ENCODE data around the gene POLR3A. TPM values are rescaled to one million over a fixed set of nuclear protein-coding genes. Genes with fewer than 3 reads are reported as not detected.

The POLR3A gene
- total RNA-seq, 6 donors from 2014 or later: 10.5 to 18.9 (median 11.0) TPM

DNA sequence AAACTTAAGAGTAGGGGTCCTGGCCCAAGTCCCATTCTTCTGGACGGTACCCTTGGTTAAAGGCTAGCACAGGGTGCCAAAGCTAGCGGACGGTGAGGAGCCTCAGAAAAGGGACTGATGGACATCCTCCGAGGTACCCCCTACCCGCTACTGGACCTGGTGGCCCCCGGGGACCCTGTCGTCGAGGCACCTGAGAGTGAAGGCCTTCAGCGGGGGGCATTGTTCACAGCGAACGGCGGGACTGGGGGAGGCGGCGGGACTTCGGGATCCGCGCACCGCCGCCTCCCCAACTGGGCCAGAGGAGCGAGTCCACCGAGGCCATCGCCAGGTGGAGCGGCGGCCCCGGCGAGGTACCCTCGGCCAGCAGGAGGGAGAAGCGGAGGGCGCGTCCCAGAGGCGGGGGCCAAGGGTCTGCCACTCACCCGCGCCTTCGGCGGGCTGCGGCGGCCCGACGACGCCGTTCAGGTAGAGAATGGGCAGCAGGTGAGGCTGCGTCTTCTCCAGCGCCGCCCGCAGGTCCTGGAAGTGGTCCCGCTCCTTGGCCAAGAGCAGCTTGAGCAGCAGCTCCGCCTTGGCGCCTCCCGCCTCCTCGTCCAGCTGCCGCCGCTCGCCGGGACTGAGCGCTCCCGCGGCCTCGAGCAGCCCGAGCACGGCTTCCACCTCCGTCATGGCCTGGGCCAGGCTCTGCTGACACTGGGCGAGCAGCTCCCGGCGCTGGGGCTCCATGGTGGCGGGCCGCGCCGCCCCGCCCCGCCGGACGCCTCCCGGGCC lies 103.3 kb downstream of the POLR3A start:
- peak in 1 of 2 donors; percentile 72 for ATAC-seq (ENCODE audit: low FRiP score in 2 of 2)
- H3K36me3 ChIP-seq: no peaks in the 10 kb centered on the region
- peaks cover 15 to 27% (median 19%) of the 10 kb centered on the region in 4 donors for H3K4me1 ChIP-seq
- WGBS, 2 donors: 1 to 4% methylated on average over 18 to 24 of the region's 73 CpGs
- peak; percentile 62 to 90 for DNase-seq
- no peaks in the 10 kb centered on the region for H3K27me3 ChIP-seq
- H3K4me3 ChIP-seq: peak overlapping the region; percentile 63 to 88 (median 86)
- no peaks in the 10 kb centered on the region for H3K9me3 ChIP-seq
- TF ChIP-seq CTCF (IDR thresholded peaks at IDR 0.05) (peak in 1 of 6 experiments; percentile 19), POLR2A (IDR thresholded peaks at IDR 0.05) (no peak), EP300 (IDR thresholded peaks at IDR 0.05) (no peak), POLR2AphosphoS5 (IDR thresholded peaks at IDR 0.05) (no peak)
- H3K27ac ChIP-seq: peak overlapping the region; percentile 73 to 89 (median 78)

GRCh38 chr10:77925410-77925794 lies 103.9 kb downstream of the POLR3A start:
- Histone ChIP-seq H3K9me3 (no peaks in the 10 kb centered on the region), H3K4me1 (peaks cover 15 to 27% (median 19%) of the 10 kb centered on the region in 4 donors), H3K27ac (peak overlapping the region; percentile 73 to 89 (median 78)), H3K36me3 (no peaks in the 10 kb centered on the region), H3K27me3 (no peaks in the 10 kb centered on the region), H3K4me3 (peak overlapping the region; percentile 63 to 88 (median 86))
- DNase-seq (no peak), ATAC-seq (ENCODE audit: low FRiP score in 2 of 2) (peak in 1 of 2 donors; percentile 57)
- TF ChIP-seq CTCF (IDR thresholded peaks at IDR 0.05) (no peak), POLR2A (IDR thresholded peaks at IDR 0.05) (no peak), POLR2AphosphoS5 (IDR thresholded peaks at IDR 0.05) (no peak), EP300 (IDR thresholded peaks at IDR 0.05) (no peak)
- 19 to 22% methylated on average over 4 to 7 of the region's 7 CpGs for WGBS, 2 donors

GRCh38 chr10:77922566-77923179 lies 106.6 kb downstream of the POLR3A start:
- no peak for DNase-seq
- H3K27ac ChIP-seq: no peak overlapping the region
- no peaks in the 10 kb centered on the region for H3K36me3 ChIP-seq
- 88 to 94% methylated on average over 4 to 8 of the region's 8 CpGs for WGBS, 2 donors
- peaks cover 15 to 35% (median 24%) of the 10 kb centered on the region in 4 donors for H3K4me1 ChIP-seq
- H3K4me3 ChIP-seq: no peak overlapping the region
- TF ChIP-seq POLR2A (IDR thresholded peaks at IDR 0.05) (no peak), EP300 (IDR thresholded peaks at IDR 0.05) (no peak), POLR2AphosphoS5 (IDR thresholded peaks at IDR 0.05) (no peak), CTCF (IDR thresholded peaks at IDR 0.05) (no peak)
- H3K9me3 ChIP-seq: no peaks in the 10 kb centered on the region
- H3K27me3 ChIP-seq: no peaks in the 10 kb centered on the region
- ATAC-seq (ENCODE audit: low FRiP score in 2 of 2): no peak

- H3K4me3 ChIP-seq: no peak overlapping the region
- no peak overlapping the region for H3K27ac ChIP-seq
- TF ChIP-seq POLR2AphosphoS5 (IDR thresholded peaks at IDR 0.05) (no peak), POLR2A (IDR thresholded peaks at IDR 0.05) (no peak), EP300 (IDR thresholded peaks at IDR 0.05) (no peak)
- H3K4me1 ChIP-seq: peaks cover 11 to 31% (median 22%) of the 10 kb centered on the region in 4 donors
- WGBS, 2 donors: 89 to 94% methylated on average over 5 of the region's 5 CpGs
- H3K36me3 ChIP-seq: no peaks in the 10 kb centered on the region
- no peak for ATAC-seq (ENCODE audit: low FRiP score in 2 of 2)
- no peaks in the 10 kb centered on the region for H3K27me3 ChIP-seq
- no peaks in the 10 kb centered on the region for H3K9me3 ChIP-seq
- peak in 1 of 2 donors; percentile 12 for DNase-seq
Measured at GRCh38 chr10:77922055-77922454, 107.3 kb downstream of the POLR3A start.

DNA sequence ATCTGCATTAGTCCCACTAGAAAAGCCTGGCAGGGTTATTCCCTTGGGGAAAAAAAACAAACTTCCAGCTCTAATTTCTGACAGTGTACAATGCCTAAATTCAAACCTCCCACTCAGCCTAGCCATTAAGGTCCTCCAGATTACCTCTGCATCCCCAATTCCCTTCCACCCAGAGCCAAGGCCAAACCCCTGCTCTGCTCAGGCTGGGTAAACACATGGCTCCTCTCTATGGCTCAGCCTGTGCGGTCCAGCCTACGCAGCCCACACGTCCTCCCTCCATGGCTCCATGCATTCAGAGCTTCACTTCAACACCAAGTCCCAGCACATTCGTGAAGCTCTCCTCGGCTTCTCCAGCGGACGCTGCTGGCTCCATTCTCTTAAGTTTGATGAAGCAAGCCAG lies 107.9 kb downstream of the POLR3A start:
- H3K27me3 ChIP-seq: no peaks in the 10 kb centered on the region
- no peaks in the 10 kb centered on the region for H3K9me3 ChIP-seq
- DNase-seq (no peak), ATAC-seq (ENCODE audit: low FRiP score in 2 of 2) (no peak)
- H3K4me3 ChIP-seq: no peak overlapping the region
- no peaks in the 10 kb centered on the region for H3K36me3 ChIP-seq
- H3K4me1 ChIP-seq: peaks cover 10 to 27% (median 21%) of the 10 kb centered on the region in 4 donors
- no peak overlapping the region for H3K27ac ChIP-seq
- TF ChIP-seq POLR2AphosphoS5 (IDR thresholded peaks at IDR 0.05) (no peak), CTCF (IDR thresholded peaks at IDR 0.05) (no peak), POLR2A (IDR thresholded peaks at IDR 0.05) (no peak)
- WGBS, 2 donors: 75 to 98% methylated on average over 6 to 7 of the region's 7 CpGs

Data from upper lobe of left lung (tissue), 6 donors.